HG03354 (cell line): ENCODE results near the gene ZSCAN21.
"Not testable (repeated sequence)": the region's sequence is repeated elsewhere in the genome, so short reads cannot be mapped to it uniquely, and the experiment has no call there.

Experiments
- ATAC-seq: cut with Tn5 transposase; IDR thresholded peaks from one replicate; pipeline ENCODE4 v1.9.1; 2021; ENCODE audit warnings: mild to moderate bottlenecking; ENCODE audit not compliant: unreplicated experiment, poor library complexity, severe bottlenecking

The ZSCAN21 gene

GRCh38 chr7:100049441-100050291, at the start of gene ZSCAN21:
Gene ZSCAN21, plus strand, starts transcription at chr7:100049774. Its CDS starts 7,233 bp downstream, at chr7:100057007.
- ATAC-seq: peak; percentile 92

GRCh38 chr7:100000239-100000638, 49.3 kb upstream of the ZSCAN21 start:
- ATAC-seq: no peak

- ATAC-seq: no peak
Measured at GRCh38 chr7:100003711-100004661, 45.6 kb upstream of the ZSCAN21 start.

- no peak for ATAC-seq
Measured at GRCh38 chr7:100007887-100008286, 41.7 kb upstream of the ZSCAN21 start.

- no peak for ATAC-seq
Measured at GRCh38 chr7:100008525-100008924, 41.0 kb upstream of the ZSCAN21 start.

GRCh38 chr7:100009952-100010351, 39.6 kb upstream of the ZSCAN21 start:
- not testable (repeated sequence) for ATAC-seq

- no peak for ATAC-seq
Measured at GRCh38 chr7:100010901-100011300, 38.7 kb upstream of the ZSCAN21 start.

GRCh38 chr7:100011516-100011915, 38.1 kb upstream of the ZSCAN21 start:
- ATAC-seq: no peak

- not testable (repeated sequence) for ATAC-seq
Measured at GRCh38 chr7:100012385-100013327, 36.9 kb upstream of the ZSCAN21 start.

GRCh38 chr7:100013328-100013676, 36.3 kb upstream of the ZSCAN21 start:
- ATAC-seq: no peak

GRCh38 chr7:100015232-100016214, 34.1 kb upstream of the ZSCAN21 start, which contains the start of gene ZKSCAN1:
Gene ZKSCAN1, plus strand, starts transcription at chr7:100015596. Its CDS starts 7,911 bp downstream, at chr7:100023507.
- ATAC-seq: peak; percentile 92

GRCh38 chr7:100016215-100016901, 33.2 kb upstream of the ZSCAN21 start:
- ATAC-seq: no peak

- no peak for ATAC-seq
Measured at GRCh38 chr7:100017300-100017699, 32.3 kb upstream of the ZSCAN21 start.

GRCh38 chr7:100017875-100018274, 31.7 kb upstream of the ZSCAN21 start:
- ATAC-seq: no peak

- ATAC-seq: no peak
Measured at GRCh38 chr7:100019908-100020307, 29.7 kb upstream of the ZSCAN21 start.

GRCh38 chr7:100021297-100021696, 28.3 kb upstream of the ZSCAN21 start:
- no peak for ATAC-seq

- no peak for ATAC-seq
Measured at GRCh38 chr7:100022621-100023020, 27.0 kb upstream of the ZSCAN21 start.

GRCh38 chr7:100023526-100023925, 26.0 kb upstream of the ZSCAN21 start:
- no peak for ATAC-seq
